Measurements from ENCODE around the gene ZBED6.
"Not testable (repeated sequence)": the region's sequence is repeated elsewhere in the genome, so short reads cannot be mapped to it uniquely, and the experiment has no call there.

Gene ZBED6

GRCh38 chr1:203795441-203796235 lies at the start of gene ZBED6, which contains the start of gene ZC3H11A:
TSS of gene ZBED6 (plus strand) at chr1:203795623. CDS start at chr1:203797523, 1,900 bp downstream.
TSS of gene ZC3H11A (plus strand) at chr1:203795623. CDS start at chr1:203817071, 21,448 bp downstream.
- DNase-seq = peak; percentile 99

- DNase-seq = no peak
These were observed 49.1 kb upstream of the ZBED6 start for GRCh38 chr1:203746281-203746680.

GRCh38 chr1:203751051-203751450 lies 44.4 kb upstream of the ZBED6 start:
- no peak for DNase-seq

GRCh38 chr1:203751618-203752361 lies 43.6 kb upstream of the ZBED6 start:
- DNase-seq = not testable (repeated sequence)

GRCh38 chr1:203754455-203754864 lies 41.0 kb upstream of the ZBED6 start:
- DNase-seq = no peak

- DNase-seq = no peak
These were observed 39.4 kb upstream of the ZBED6 start for GRCh38 chr1:203756036-203756435.

- not testable (repeated sequence) for DNase-seq
These were observed 36.7 kb upstream of the ZBED6 start for GRCh38 chr1:203758749-203759148.

GRCh38 chr1:203760506-203760905 lies 34.9 kb upstream of the ZBED6 start:
- no peak for DNase-seq

- not testable (repeated sequence) for DNase-seq
These were observed 33.5 kb upstream of the ZBED6 start for GRCh38 chr1:203761958-203762357.

GRCh38 chr1:203763505-203763904 lies 31.9 kb upstream of the ZBED6 start:
- no peak for DNase-seq

- no peak for DNase-seq
These were observed 31.1 kb upstream of the ZBED6 start for GRCh38 chr1:203764105-203765028.

- no peak for DNase-seq
These were observed 30.2 kb upstream of the ZBED6 start, which contains the start of gene LAX1 for GRCh38 chr1:203765029-203765837. TSS of gene LAX1 (plus strand) at chr1:203765183. CDS start at chr1:203765566, 383 bp downstream.

- DNase-seq = no peak
These were observed 27.2 kb upstream of the ZBED6 start for GRCh38 chr1:203768256-203768655.

GRCh38 chr1:203769505-203770343 lies 25.7 kb upstream of the ZBED6 start:
- DNase-seq = peak; percentile 79

- no peak for DNase-seq
These were observed 23.5 kb upstream of the ZBED6 start for GRCh38 chr1:203771901-203772301.

- no peak for DNase-seq
These were observed 22.6 kb upstream of the ZBED6 start for GRCh38 chr1:203772836-203773235.

GRCh38 chr1:203776636-203777035 lies 18.8 kb upstream of the ZBED6 start:
- DNase-seq = no peak

- no peak for DNase-seq
These were observed 17.8 kb upstream of the ZBED6 start for GRCh38 chr1:203777596-203777995.

- DNase-seq = no peak
These were observed 17.3 kb upstream of the ZBED6 start for GRCh38 chr1:203778146-203778545.

GRCh38 chr1:203778789-203779188 lies 16.6 kb upstream of the ZBED6 start:
- no peak for DNase-seq

GRCh38 chr1:203781962-203782361 lies 13.5 kb upstream of the ZBED6 start:
- no peak for DNase-seq

Data from left hindlimb (tissue), 1 donor.